Spleen (tissue), 7 donors: ENCODE results near the gene PTPRN2.

ENCODE experiments used
- POLR2A ChIP-seq, 3 donors: fragments of 450-650 bp; IDR thresholded peaks; one replicate each; pipeline ENCODE4 v1.5.1; 2017; ENCODE audit warnings: antibody characterized with exemption in 3 of 3, mild to moderate bottlenecking in 1 of 3
- POLR2AphosphoS5 ChIP-seq, 3 donors: sonication (generic); formaldehyde crosslinking; IDR thresholded peaks; one replicate each; pipeline ENCODE4 v1.5.1; 2017; ENCODE audit warnings: antibody characterized with exemption in 3 of 3
- TF ChIP-seq, protein P1 (sequence below), 11 experiments: fragments of 200-600 bp in 7 of 11; fragments of 450-650 bp in 4 of 11; sonication (generic) in 4 of 11; IDR thresholded peaks in 8 of 11; conservative IDR thresholded peaks in 3 of 11; 1 replicate in 7 of 11; 2 replicates in 4 of 11; pipeline versions ENCODE4 v1.4.0 to v1.8.0; 2016 to 2021; ENCODE audit warnings: antibody characterized with exemption in 11 of 11, inconsistent platforms in 4 of 11, mild to moderate bottlenecking in 1 of 11
- donor health status: DM: no; HTN: no; CAD: no; lungs with moderate emphysema.
- donor health status: DM: no; HTN: no; CAD: no.
- donor health status: DM: no; HTN: no; CAD: no.

- TF ChIP-seq, protein P1, sequence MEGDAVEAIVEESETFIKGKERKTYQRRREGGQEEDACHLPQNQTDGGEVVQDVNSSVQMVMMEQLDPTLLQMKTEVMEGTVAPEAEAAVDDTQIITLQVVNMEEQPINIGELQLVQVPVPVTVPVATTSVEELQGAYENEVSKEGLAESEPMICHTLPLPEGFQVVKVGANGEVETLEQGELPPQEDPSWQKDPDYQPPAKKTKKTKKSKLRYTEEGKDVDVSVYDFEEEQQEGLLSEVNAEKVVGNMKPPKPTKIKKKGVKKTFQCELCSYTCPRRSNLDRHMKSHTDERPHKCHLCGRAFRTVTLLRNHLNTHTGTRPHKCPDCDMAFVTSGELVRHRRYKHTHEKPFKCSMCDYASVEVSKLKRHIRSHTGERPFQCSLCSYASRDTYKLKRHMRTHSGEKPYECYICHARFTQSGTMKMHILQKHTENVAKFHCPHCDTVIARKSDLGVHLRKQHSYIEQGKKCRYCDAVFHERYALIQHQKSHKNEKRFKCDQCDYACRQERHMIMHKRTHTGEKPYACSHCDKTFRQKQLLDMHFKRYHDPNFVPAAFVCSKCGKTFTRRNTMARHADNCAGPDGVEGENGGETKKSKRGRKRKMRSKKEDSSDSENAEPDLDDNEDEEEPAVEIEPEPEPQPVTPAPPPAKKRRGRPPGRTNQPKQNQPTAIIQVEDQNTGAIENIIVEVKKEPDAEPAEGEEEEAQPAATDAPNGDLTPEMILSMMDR (IDR thresholded peaks at IDR 0.05 in 8 of 11, conservative IDR thresholded peaks at IDR 0.05 in 3 of 11) = no peak
- TF ChIP-seq POLR2A (IDR thresholded peaks at IDR 0.05) (no peak), POLR2AphosphoS5 (IDR thresholded peaks at IDR 0.05) (no peak)
Measured at GRCh38 chr7:158303121-158303520, 284.5 kb downstream of the PTPRN2 start.
